Mesendoderm (in vitro differentiated cells): ENCODE measurements around the gene LMTK3.

Source experiments
- DNase-seq: peaks from one replicate; pipeline ENCODE4 v3.0.0; 2013
- H2AK5ac ChIP-seq: 2 replicates; pipeline ENCODE4 v1.6.1; 2013; ENCODE audit warnings: low read length, inconsistent platforms
- H2BK120ac ChIP-seq: 2 replicates; pipeline ENCODE4 v1.6.1; 2013; ENCODE audit warnings: low read depth, mild to moderate bottlenecking, low read length, moderate library complexity, mixed read lengths
- H2BK15ac ChIP-seq: replicated peaks from 2 replicates; pipeline ENCODE4 v1.6.1; 2013; ENCODE audit warnings: low read depth, mild to moderate bottlenecking, moderate library complexity
- H2BK5ac ChIP-seq: 2 replicates; pipeline ENCODE4 v1.6.1; 2013; ENCODE audit warnings: low read length, inconsistent platforms
- H3K18ac ChIP-seq: 2 replicates; pipeline ENCODE4 v1.6.1; 2013; ENCODE audit warnings: mild to moderate bottlenecking, low read length, mixed read lengths
- H3K23ac ChIP-seq: one replicate; pipeline ENCODE4 v1.6.1; 2013; ENCODE audit warnings: low read length
- H3K27ac ChIP-seq: 2 replicates; pipeline ENCODE4 v1.5.1; 2013; ENCODE audit warnings: low read depth, mild to moderate bottlenecking, inconsistent platforms, low read length, moderate library complexity
- H3K27me3 ChIP-seq: 2 replicates; pipeline ENCODE4 v1.6.1; 2013; ENCODE audit warnings: low read length, control low read depth, mild to moderate bottlenecking, inconsistent platforms; ENCODE audit not compliant: insufficient read depth, poor library complexity
- H3K36me3 ChIP-seq: 2 replicates; pipeline ENCODE4 v1.6.1; 2013; ENCODE audit warnings: low read length, inconsistent platforms; ENCODE audit not compliant: control insufficient read depth, insufficient read depth
- H3K4ac ChIP-seq: one replicate; pipeline ENCODE4 v1.6.1; 2013; ENCODE audit warnings: low read depth, mild to moderate bottlenecking, low read length, moderate library complexity
- H3K4me1 ChIP-seq: 2 replicates; pipeline ENCODE4 v1.6.1; 2013; ENCODE audit warnings: low read depth, low read length, inconsistent platforms; ENCODE audit not compliant: control insufficient read depth
- H3K4me2 ChIP-seq: 2 replicates; pipeline ENCODE4 v1.6.1; 2013; ENCODE audit warnings: low read length
- H3K4me3 ChIP-seq: 2 replicates; pipeline ENCODE4 v1.5.1; 2013; ENCODE audit warnings: mild to moderate bottlenecking, low read length
- H3K56ac ChIP-seq: one replicate; pipeline ENCODE4 v1.6.1; 2013; ENCODE audit warnings: low read length
- H3K79me1 ChIP-seq: 2 replicates; pipeline ENCODE4 v1.6.1; 2013; ENCODE audit warnings: low read length, inconsistent platforms
- H3K79me2 ChIP-seq: 2 replicates; pipeline ENCODE4 v1.6.1; 2013; ENCODE audit warnings: mild to moderate bottlenecking, low read length; ENCODE audit not compliant: control insufficient read depth, insufficient read depth
- H3K9ac ChIP-seq: 2 replicates; pipeline ENCODE4 v1.6.1; 2013; ENCODE audit warnings: low read length, inconsistent platforms
- H4K5ac ChIP-seq: one replicate; pipeline ENCODE4 v1.6.1; 2013; ENCODE audit warnings: low read length
- H4K8ac ChIP-seq: one replicate; pipeline ENCODE4 v1.6.1; 2013; ENCODE audit warnings: low read depth, mild to moderate bottlenecking, control low read depth, low read length, moderate library complexity
- WGBS: extraction: QIAGEN DNeasy Blood & Tissue Kit; methylation state at CpG from one replicate; pipeline ENCODE4 v1.1.7; 2013; ENCODE audit warnings: low lambda C conversion rate, missing lambda C conversion rate; ENCODE audit not compliant: insufficient coverage; ENCODE audit errors: extremely low coverage; 5-methylcytosine and 5-hydroxymethylcytosine counted together

Gene LMTK3

DNA sequence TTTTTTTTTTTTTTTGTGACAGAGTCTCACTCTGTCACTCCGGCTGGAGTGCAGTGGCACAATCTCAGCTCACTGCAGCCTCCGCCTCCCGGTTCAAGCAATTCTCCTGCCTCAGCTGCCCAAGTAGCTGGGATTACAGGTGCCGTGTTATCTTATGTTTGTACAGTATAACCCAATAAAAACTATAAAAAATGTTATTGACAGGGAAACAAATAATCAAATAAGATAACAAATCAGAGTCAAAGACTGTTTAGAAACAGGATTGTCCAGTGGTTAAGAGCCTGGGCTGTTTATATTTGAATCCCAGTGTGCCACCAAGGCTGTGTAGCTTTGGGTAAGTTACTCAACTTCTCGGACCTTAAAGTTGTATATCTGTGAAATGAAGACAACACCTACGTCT is 19.1 kb upstream of the LMTK3 start:
- Histone ChIP-seq H3K4ac (no peak overlapping the region), H2BK5ac (no peak overlapping the region), H4K8ac (no peak overlapping the region), H2BK15ac (no peak overlapping the region), H3K4me2 (no peak overlapping the region), H3K9ac (no peak overlapping the region), H3K4me3 (no peak overlapping the region), H3K27me3 (no peaks in the 10 kb centered on the region), H4K5ac (no peak overlapping the region), H3K23ac (no peak overlapping the region), H2BK120ac (no peak overlapping the region), H2AK5ac (no peak overlapping the region), H3K36me3 (no peaks in the 10 kb centered on the region), H3K27ac (no peak overlapping the region), H3K4me1 (no peaks in the 10 kb centered on the region), H3K18ac (no peak overlapping the region), H3K79me1 (no peaks in the 10 kb centered on the region), H3K79me2 (no peaks in the 10 kb centered on the region), H3K56ac (no peak overlapping the region)
- no peak for DNase-seq
- no CpG with 5 or more reads among the region's 6 CpGs for WGBS

DNA sequence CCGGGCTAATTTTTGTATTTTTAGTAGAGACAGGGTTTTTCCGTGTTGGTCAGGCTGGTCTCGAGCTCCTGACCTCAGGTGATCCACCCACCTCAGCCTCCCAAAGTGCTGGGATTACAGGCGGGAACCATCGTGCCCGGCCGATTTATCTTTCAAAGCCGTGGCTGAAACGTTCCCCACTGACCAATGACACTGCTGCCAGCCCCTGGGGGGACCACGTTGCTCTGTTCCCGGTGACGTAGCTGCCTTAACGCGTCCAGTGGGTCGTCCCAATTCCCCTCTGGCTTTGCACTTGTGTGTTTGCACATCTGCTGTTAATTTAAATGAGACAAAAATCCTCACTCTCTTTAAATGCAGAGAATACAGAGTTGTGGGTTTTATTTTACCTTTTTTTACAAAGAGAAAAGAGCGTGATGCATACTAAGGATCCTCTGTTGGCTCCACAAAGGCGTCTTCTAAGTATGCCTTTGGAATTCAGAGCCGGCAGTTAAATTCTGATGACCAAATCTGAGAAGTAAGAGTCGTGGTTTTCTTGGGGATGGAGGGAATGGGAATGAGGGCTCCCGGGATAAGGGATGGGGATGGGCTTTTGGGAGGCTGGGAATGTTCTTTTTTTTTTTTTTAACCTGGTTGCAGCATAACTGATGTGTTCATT is 18.6 kb upstream of the LMTK3 start:
- Histone ChIP-seq H2BK5ac (no peak overlapping the region), H4K5ac (no peak overlapping the region), H3K9ac (no peak overlapping the region), H3K27ac (no peak overlapping the region), H3K4ac (no peak overlapping the region), H3K27me3 (no peaks in the 10 kb centered on the region), H2BK15ac (no peak overlapping the region), H3K23ac (no peak overlapping the region), H3K18ac (no peak overlapping the region), H3K79me1 (no peaks in the 10 kb centered on the region), H3K4me2 (no peak overlapping the region), H3K4me1 (no peaks in the 10 kb centered on the region), H3K56ac (no peak overlapping the region), H3K4me3 (no peak overlapping the region), H4K8ac (no peak overlapping the region), H2BK120ac (no peak overlapping the region), H2AK5ac (no peak overlapping the region), H3K79me2 (no peaks in the 10 kb centered on the region), H3K36me3 (no peaks in the 10 kb centered on the region)
- DNase-seq: no peak
- WGBS: no CpG with 5 or more reads among the region's 20 CpGs

DNA sequence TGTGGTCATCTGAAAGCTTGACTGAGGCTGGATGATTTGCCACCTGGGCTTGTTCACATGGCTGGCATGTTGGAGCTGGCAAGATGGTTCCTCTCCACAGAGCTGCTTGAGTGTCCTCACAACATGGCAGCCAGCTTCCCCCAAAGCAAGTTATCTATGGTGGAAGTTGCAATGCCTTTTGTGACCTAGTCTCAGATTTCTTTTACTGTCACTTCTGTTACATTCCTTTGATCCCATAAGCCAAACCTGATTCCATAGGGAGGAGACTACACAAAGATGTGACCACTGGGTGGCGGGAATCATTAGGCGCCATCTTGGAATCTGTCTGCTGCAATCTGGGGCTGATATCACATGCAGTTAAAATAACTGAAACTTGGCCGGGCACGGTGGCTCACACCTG is 17.5 kb upstream of the LMTK3 start:
- no peaks in the 10 kb centered on the region for H3K4me1 ChIP-seq
- H3K56ac ChIP-seq: no peak overlapping the region
- H3K4me2 ChIP-seq: no peak overlapping the region
- no CpG with 5 or more reads among the region's 4 CpGs for WGBS
- no peak overlapping the region for H3K27ac ChIP-seq
- H3K18ac ChIP-seq: no peak overlapping the region
- H3K27me3 ChIP-seq: no peaks in the 10 kb centered on the region
- no peak overlapping the region for H3K4me3 ChIP-seq
- H4K5ac ChIP-seq: no peak overlapping the region
- H2BK5ac ChIP-seq: no peak overlapping the region
- H3K79me2 ChIP-seq: no peaks in the 10 kb centered on the region
- DNase-seq: peak; percentile 49
- no peak overlapping the region for H2BK15ac ChIP-seq
- H3K79me1 ChIP-seq: no peaks in the 10 kb centered on the region
- H3K4ac ChIP-seq: no peak overlapping the region
- H3K23ac ChIP-seq: no peak overlapping the region
- H4K8ac ChIP-seq: no peak overlapping the region
- no peak overlapping the region for H2BK120ac ChIP-seq
- no peak overlapping the region for H3K9ac ChIP-seq
- H2AK5ac ChIP-seq: no peak overlapping the region
- no peaks in the 10 kb centered on the region for H3K36me3 ChIP-seq

DNA sequence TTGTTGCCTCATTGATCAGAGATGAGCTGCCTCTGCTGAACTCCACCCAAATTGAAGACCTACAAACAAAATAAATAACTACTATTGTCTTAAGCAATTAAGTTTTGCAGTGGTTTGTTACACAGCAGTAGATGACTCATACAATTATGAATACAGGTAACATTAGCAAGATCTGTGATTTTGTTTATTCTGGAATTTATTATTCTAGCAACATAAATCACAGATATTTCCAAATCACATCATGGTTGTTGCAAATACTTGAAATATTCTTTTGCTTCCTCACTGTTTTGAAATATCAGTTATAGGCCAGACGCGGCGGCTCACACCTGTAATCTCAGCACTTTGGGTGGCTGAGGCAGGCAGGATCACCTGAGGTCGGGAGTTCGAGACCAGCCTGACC is 13.1 kb upstream of the LMTK3 start:
- no peak overlapping the region for H4K5ac ChIP-seq
- H3K27me3 ChIP-seq: no peaks in the 10 kb centered on the region
- no peak overlapping the region for H2BK5ac ChIP-seq
- no peaks in the 10 kb centered on the region for H3K79me2 ChIP-seq
- no peak overlapping the region for H3K9ac ChIP-seq
- H3K79me1 ChIP-seq: no peaks in the 10 kb centered on the region
- no peak overlapping the region for H4K8ac ChIP-seq
- H2AK5ac ChIP-seq: no peak overlapping the region
- H3K18ac ChIP-seq: no peak overlapping the region
- H3K36me3 ChIP-seq: no peaks in the 10 kb centered on the region
- WGBS: no CpG with 5 or more reads among the region's 5 CpGs
- H2BK120ac ChIP-seq: no peak overlapping the region
- H3K23ac ChIP-seq: no peak overlapping the region
- no peak overlapping the region for H2BK15ac ChIP-seq
- no peak overlapping the region for H3K56ac ChIP-seq
- H3K27ac ChIP-seq: no peak overlapping the region
- H3K4me1 ChIP-seq: no peaks in the 10 kb centered on the region
- no peak overlapping the region for H3K4me3 ChIP-seq
- H3K4ac ChIP-seq: no peak overlapping the region
- no peak overlapping the region for H3K4me2 ChIP-seq
- no peak for DNase-seq

DNA sequence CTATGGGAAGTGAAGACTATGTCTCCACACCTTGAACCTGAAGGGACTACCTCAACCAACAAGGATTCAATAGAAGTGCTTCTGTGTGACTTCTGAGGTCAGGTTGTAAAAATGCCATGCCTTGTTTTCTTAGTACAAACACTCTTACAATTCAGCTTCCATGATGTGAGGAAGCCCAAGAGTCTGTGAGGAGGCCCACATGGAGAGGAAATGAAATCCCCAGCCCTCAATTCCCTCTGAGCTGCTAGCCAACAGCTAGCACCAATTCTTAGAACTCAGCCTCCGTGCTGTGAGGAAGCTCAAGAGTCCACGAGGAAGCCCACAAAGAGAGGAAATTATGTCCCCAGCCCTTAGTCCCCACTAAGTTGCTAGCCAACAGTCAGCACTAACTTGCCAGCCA is 12.6 kb upstream of the LMTK3 start:
- WGBS: no CpG with 5 or more reads among the region's 2 CpGs

DNA sequence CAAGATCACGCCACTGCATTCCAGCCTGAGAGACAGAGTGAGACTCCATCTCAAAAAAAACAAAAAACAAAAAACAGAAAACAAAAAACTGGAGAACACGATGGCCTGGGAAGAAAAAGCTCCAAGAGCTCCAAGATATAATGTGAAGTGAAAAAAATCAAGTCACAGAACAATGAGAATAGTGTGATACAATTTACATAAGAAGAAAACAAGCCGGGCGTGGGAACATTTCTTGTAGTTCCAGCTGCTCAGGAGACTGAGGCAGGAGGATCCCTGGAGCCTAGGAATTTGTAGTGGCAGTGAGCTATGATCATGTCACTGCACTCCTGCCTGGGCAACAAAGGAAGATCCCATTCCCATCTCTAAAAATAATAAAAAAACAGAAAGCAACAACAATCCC is 8.5 kb upstream of the LMTK3 start:
- Histone ChIP-seq H4K5ac (no peak overlapping the region), H3K23ac (no peak overlapping the region), H2AK5ac (no peak overlapping the region), H3K27me3 (no peaks in the 10 kb centered on the region), H3K18ac (no peak overlapping the region), H3K36me3 (no peaks in the 10 kb centered on the region), H3K9ac (no peak overlapping the region), H3K4me3 (no peak overlapping the region), H3K4ac (no peak overlapping the region), H3K4me2 (no peak overlapping the region), H3K4me1 (no peaks in the 10 kb centered on the region), H3K56ac (no peak overlapping the region), H2BK15ac (no peak overlapping the region), H3K27ac (no peak overlapping the region), H4K8ac (no peak overlapping the region), H2BK5ac (no peak overlapping the region), H2BK120ac (no peak overlapping the region), H3K79me2 (no peaks in the 10 kb centered on the region), H3K79me1 (no peaks in the 10 kb centered on the region)
- DNase-seq: no peak
- WGBS: no CpG with 5 or more reads among the region's 4 CpGs

More for the DNA sequence above, 12.6 kb upstream of the LMTK3 start:
- H4K5ac ChIP-seq: no peak overlapping the region
- no peak overlapping the region for H2BK5ac ChIP-seq
- no peaks in the 10 kb centered on the region for H3K27me3 ChIP-seq
- no peaks in the 10 kb centered on the region for H3K4me1 ChIP-seq
- no peak overlapping the region for H3K9ac ChIP-seq
- H3K79me2 ChIP-seq: no peaks in the 10 kb centered on the region
- no peaks in the 10 kb centered on the region for H3K36me3 ChIP-seq
- no peak overlapping the region for H3K56ac ChIP-seq
- DNase-seq: no peak
- H3K4me2 ChIP-seq: no peak overlapping the region
- H2BK15ac ChIP-seq: no peak overlapping the region
- no peaks in the 10 kb centered on the region for H3K79me1 ChIP-seq
- H3K4me3 ChIP-seq: no peak overlapping the region
- no peak overlapping the region for H3K27ac ChIP-seq
- no peak overlapping the region for H4K8ac ChIP-seq
- H3K23ac ChIP-seq: no peak overlapping the region
- no peak overlapping the region for H3K18ac ChIP-seq
- no peak overlapping the region for H3K4ac ChIP-seq
- H2AK5ac ChIP-seq: no peak overlapping the region
- H2BK120ac ChIP-seq: no peak overlapping the region
